Gastrocnemius medialis (tissue), 4 donors: ENCODE measurements around the gene CYB561A3. TPM values are rescaled to one million over a fixed set of nuclear protein-coding genes. Genes with fewer than 3 reads are reported as not detected.
A peak's percentile ranks its signal among the peaks of the same experiment; 100 is the strongest.

ENCODE experiments used
- ATAC-seq, 2 donors: fragments of 150-250 bp; one replicate each; pipeline ENCODE4 v1.9.1; 2016
- DNase-seq, 2 donors: peaks; one replicate each; pipeline ENCODE4 v3.0.0-alpha.2; 2019
- H3K27ac ChIP-seq, 4 donors: fragments of 200-600 bp; sonication (generic); 1 replicate in 1 of 4; 2 replicates in 3 of 4; pipeline ENCODE4 v1.5.1; 2016 to 2018; ENCODE audit warnings: mild to moderate bottlenecking in 2 of 4, moderate library complexity in 1 of 4
- H3K27me3 ChIP-seq, 3 donors: fragments of 200-600 bp; sonication (generic) in 2 of 3; 1 replicate in 1 of 3; 2 replicates in 2 of 3; pipeline versions ENCODE4 v1.5.1 to v1.6.0; 2016 to 2019; ENCODE audit warnings: mild to moderate bottlenecking in 1 of 3, moderate library complexity in 1 of 3
- H3K36me3 ChIP-seq, 2 donors: fragments of 200-600 bp; sonication (generic) in 1 of 2; one replicate each; pipeline ENCODE4 v1.5.1; 2017 to 2018
- H3K4me1 ChIP-seq, 2 donors: fragments of 200-600 bp; sonication (generic) in 1 of 2; one replicate each; pipeline ENCODE4 v1.5.1; 2016 to 2017; ENCODE audit warnings: mild to moderate bottlenecking in 2 of 2
- H3K4me3 ChIP-seq, 4 donors: fragments of 200-600 bp; sonication (generic) in 3 of 4; 1 replicate in 1 of 4; 2 replicates in 3 of 4; pipeline ENCODE4 v1.5.1; 2016 to 2019; ENCODE audit warnings: mild to moderate bottlenecking in 2 of 4
- H3K9me3 ChIP-seq, 3 donors: fragments of 200-600 bp; sonication (generic) in 2 of 3; 1 replicate in 1 of 3; 2 replicates in 2 of 3; pipeline ENCODE4 v1.5.1; 2016 to 2019
- CTCF ChIP-seq, 5 experiments: fragments of 450-650 bp in 3 of 5; fragments of 200-600 bp in 2 of 5; sonication (generic) in 2 of 5; IDR thresholded peaks in 4 of 5; conservative IDR thresholded peaks in 1 of 5; 1 replicate in 4 of 5; 2 replicates in 1 of 5; pipeline ENCODE4 v1.5.1; 2016 to 2019; ENCODE audit warnings: antibody characterized with exemption in 5 of 5, mild to moderate bottlenecking in 3 of 5, moderate library complexity in 3 of 5
- POLR2A ChIP-seq, 2 donors: fragments of 450-650 bp; IDR thresholded peaks; one replicate each; pipeline ENCODE4 v1.6.1; 2017; ENCODE audit warnings: antibody characterized with exemption in 2 of 2, mild to moderate bottlenecking in 2 of 2, moderate library complexity in 2 of 2
- in situ Hi-C, 4 donors: fragments of 200-750 bp; cut with MboI; loops; one replicate each; pipeline versions ENCODE4 v1.15.0 to v1.8.0; 2017; ENCODE audit warnings: low sequenced_read_pairs in 4 of 4
- intact Hi-C: fragments of 100-400 bp; cut with DNase I; formaldehyde crosslinking; loops from one replicate; pipeline ENCODE4 v1.15.1; 2023; ENCODE audit warnings: low total_unique reads
- total RNA-seq, 4 donors: library from RNA; depleted of rRNA; stranded (reverse); fragments of >200 nt; gene quantifications; one replicate each; pipeline versions ENCODE4 v1.1.0 to v1.2.3, GENCODE V29; 2016

Gene CYB561A3
- 10 to 100 TPM; 23.7 to 56.6 (median 26.4) TPM for total RNA-seq

DNA sequence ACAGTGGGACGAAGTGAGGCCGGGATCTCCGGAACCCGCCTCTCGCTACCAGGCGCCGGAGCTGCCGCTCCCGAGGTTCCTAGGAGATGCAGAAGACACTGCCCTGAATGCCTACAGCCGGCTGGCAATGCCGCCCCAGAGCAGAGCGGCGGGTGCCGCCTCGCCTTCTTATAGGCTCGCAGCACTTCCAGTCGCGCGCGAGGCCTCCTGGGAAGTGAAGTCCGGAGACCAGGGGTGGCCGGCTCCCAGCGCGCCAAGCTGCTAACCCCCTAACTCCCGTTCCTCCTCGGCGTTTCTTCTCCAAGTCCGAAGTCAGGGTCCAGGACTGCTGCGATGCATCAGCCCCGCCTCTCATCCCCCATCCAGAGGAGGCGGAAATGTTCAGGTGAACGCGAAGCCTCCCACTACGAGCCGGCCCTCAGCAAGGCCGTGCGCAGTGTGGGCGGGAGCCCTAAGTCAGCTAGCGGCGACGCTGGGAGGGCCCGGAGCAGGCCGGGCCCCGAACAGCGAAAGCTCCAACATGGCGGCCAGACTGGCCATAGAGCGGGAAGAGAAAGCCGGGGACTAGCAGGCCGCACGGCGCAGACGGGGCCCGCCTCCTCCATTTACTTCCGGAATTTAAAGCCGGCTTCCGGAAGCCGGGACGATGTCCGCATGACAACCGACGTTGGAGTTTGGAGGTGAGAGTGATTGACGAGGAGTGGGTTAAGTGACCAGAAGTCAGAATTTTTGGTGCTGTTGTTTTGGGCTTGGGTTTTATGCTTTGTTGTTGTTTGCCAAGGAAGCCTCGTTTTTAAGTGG is at the start of gene CYB561A3, which contains the start of gene TMEM138:
Gene CYB561A3, minus strand, starts transcription at position 142 of the 801 bp plus-strand sequence. CDS start 5,169 bp downstream, outside the sequence.
Gene TMEM138, plus strand, starts transcription at position 634 of the 801 bp plus-strand sequence. CDS start 2,017 bp downstream, outside the sequence.
- in situ Hi-C loops, result no loop called here
- peak; percentile 87 to 91 for DNase-seq
- Histone ChIP-seq H3K36me3 (peaks cover 0 to 30% of the 10 kb centered on the region in 2 donors), H3K27ac (peak within 1 kb of the TSS; percentile 98 to 100 (median 100)), H3K4me1 (peaks cover 24 to 29% of the 10 kb centered on the region in 2 donors), H3K4me3 (peak within 1 kb of the TSS; percentile 88 to 99 (median 94)), H3K27me3 (no peaks in the 10 kb centered on the region), H3K9me3 (no peaks in the 10 kb centered on the region)
- TF ChIP-seq POLR2A (IDR thresholded peaks at IDR 0.05) (peak; percentile 94 to 98), CTCF (IDR thresholded peaks at IDR 0.05 in 4 of 5, conservative IDR thresholded peaks at IDR 0.05 in 1 of 5) (no peak)
- ATAC-seq, result peak; percentile 86
- intact Hi-C loops, result loop anchor here (1.0 to 2.0 kb wide), 3 partner anchors 16 to 67 kb away; partner anchors contain the start of genes CPSF7, DDB1 and TKFC

DNA sequence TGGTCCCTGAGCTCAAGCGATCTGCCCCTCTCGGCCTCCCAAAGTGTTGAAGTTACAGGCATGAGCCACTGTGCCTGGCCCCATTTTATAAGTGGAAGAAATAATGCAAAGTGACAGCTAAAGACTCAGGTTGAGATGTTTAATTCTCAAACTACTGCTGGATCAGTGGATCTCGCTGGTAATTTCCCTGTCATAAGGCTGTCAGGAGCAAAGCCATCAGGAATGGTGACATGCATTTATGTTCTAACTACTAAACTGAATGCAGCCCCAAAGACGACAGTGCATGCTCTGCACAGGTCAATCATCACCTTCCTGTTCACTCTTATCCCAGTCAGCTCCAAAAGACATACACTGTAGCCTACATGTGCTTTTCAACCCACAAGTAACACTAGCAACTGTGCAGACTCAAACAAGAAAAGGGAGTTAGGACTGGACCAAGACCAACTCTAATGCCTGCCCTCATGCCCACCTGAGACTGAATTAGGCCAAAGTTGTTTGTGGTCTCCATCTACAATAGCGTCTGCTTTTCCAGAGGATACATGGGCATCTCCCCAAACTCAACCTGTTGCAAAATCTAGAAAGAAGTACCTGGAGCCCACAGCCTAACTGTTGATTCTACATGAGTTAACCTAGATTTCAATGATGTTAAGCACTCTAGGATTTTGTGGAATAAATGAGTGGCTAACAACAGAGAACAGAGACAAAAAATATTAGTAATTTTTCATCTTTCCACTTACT is 45.5 kb upstream of the CYB561A3 start:
- intact Hi-C loops (no loop called here), in situ Hi-C loops (no loop called here)
- Histone ChIP-seq H3K27ac (peak overlapping the region in 2 of 4 donors; percentile 43 to 58), H3K4me1 (peaks cover 4 to 8% of the 10 kb centered on the region in 2 donors), H3K4me3 (no peak overlapping the region), H3K9me3 (no peaks in the 10 kb centered on the region), H3K27me3 (no peaks in the 10 kb centered on the region), H3K36me3 (peaks cover 6 to 97% of the 10 kb centered on the region in 2 donors)
- no peak for DNase-seq
- TF ChIP-seq POLR2A (IDR thresholded peaks at IDR 0.05) (no peak), CTCF (IDR thresholded peaks at IDR 0.05 in 4 of 5, conservative IDR thresholded peaks at IDR 0.05 in 1 of 5) (no peak)
- no peak for ATAC-seq

DNA sequence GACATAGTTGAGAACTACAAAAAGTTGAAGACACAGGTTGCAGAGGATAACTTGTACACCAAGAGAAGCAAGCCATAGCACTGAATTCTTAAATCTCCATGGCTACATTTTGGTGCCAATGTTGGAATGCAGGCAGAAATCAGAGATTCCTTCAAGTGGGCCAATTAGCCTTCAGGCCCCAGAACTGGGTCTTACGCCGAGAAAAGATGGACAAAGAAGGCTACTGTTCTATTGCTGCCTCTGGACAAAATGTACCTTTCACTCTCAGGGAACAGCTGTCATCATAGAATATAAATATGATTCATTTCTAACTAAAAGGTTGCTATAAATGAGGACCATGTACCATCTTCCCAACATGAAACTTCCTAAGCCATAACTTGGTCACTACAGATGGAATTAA is 44.4 kb upstream of the CYB561A3 start:
- no peaks in the 10 kb centered on the region for H3K9me3 ChIP-seq
- peaks cover 4 to 8% of the 10 kb centered on the region in 2 donors for H3K4me1 ChIP-seq
- H3K27me3 ChIP-seq, result no peaks in the 10 kb centered on the region
- peak overlapping the region in 2 of 4 donors; percentile 58 to 60 for H3K27ac ChIP-seq
- TF ChIP-seq POLR2A (IDR thresholded peaks at IDR 0.05), result no peak
- TF ChIP-seq CTCF (IDR thresholded peaks at IDR 0.05 in 4 of 5, conservative IDR thresholded peaks at IDR 0.05 in 1 of 5), result no peak
- H3K36me3 ChIP-seq, result peaks cover 0 to 86% of the 10 kb centered on the region in 2 donors
- intact Hi-C loops, result no loop called here
- H3K4me3 ChIP-seq, result no peak overlapping the region
- DNase-seq, result no peak
- ATAC-seq, result peak; percentile 43 to 49
- in situ Hi-C loops, result no loop called here

DNA sequence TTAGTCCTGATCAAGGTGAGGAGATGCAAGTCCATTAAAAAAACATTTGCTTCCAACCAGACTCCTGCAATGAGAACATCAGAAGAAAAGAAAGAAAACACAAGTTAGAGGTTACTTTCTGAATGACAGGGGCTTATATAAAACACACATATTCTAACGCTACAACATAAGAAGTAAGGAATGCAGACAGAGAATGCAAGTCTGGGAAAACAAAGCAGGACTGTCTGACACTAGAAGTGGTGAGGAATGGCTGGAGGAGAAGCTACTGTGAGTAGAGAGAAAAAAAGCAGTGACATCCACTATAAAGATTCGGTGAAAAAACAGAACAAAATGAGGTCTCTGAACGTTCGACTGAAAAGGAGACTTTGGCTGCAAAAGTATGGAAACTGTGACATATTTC is 43.0 kb upstream of the CYB561A3 start:
- no peak for ATAC-seq

More for the DNA sequence above, 43.0 kb upstream of the CYB561A3 start:
- in situ Hi-C loops, result no loop called here
- no peaks in the 10 kb centered on the region for H3K9me3 ChIP-seq
- H3K36me3 ChIP-seq, result peaks cover 0 to 72% of the 10 kb centered on the region in 2 donors
- TF ChIP-seq POLR2A (IDR thresholded peaks at IDR 0.05) (no peak), CTCF (IDR thresholded peaks at IDR 0.05 in 4 of 5, conservative IDR thresholded peaks at IDR 0.05 in 1 of 5) (no peak)
- intact Hi-C loops, result no loop called here
- H3K27ac ChIP-seq, result peak overlapping the region in 1 of 4 donors; percentile 58
- H3K4me3 ChIP-seq, result no peak overlapping the region
- DNase-seq, result no peak
- peaks cover 4 to 8% of the 10 kb centered on the region in 2 donors for H3K4me1 ChIP-seq
- H3K27me3 ChIP-seq, result no peaks in the 10 kb centered on the region
